Chondrocyte (in vitro differentiated cells): ENCODE data around the gene COPS2. TPM values are rescaled to one million over a fixed set of nuclear protein-coding genes. Genes with fewer than 3 reads are reported as not detected.
"Not testable (repeated sequence)": the region's sequence is repeated elsewhere in the genome, so short reads cannot be mapped to it uniquely, and the experiment has no call there.

ENCODE experiments used
- DNase-seq: peaks from one replicate; pipeline ENCODE4 v3.0.0; 2021; ENCODE audit warnings: mixed read lengths, low spot score
- H3K27ac Mint-ChIP-seq: one replicate; pipeline ENCODE4 v1.8.0; 2021; ENCODE audit warnings: mild to moderate bottlenecking, moderate library complexity, mixed read lengths; ENCODE audit not compliant: unreplicated experiment
- H3K27me3 Mint-ChIP-seq: 2 replicates; pipeline ENCODE4 v1.8.0; 2021; ENCODE audit warnings: low read depth, mixed read lengths
- H3K36me3 Mint-ChIP-seq: 2 replicates; pipeline ENCODE4 v1.8.0; 2021; ENCODE audit warnings: low read depth, mixed read lengths
- H3K4me1 Mint-ChIP-seq: 2 replicates; pipeline ENCODE4 v1.8.0; 2021; ENCODE audit warnings: low read depth, mild to moderate bottlenecking, mixed read lengths
- H3K4me3 Mint-ChIP-seq: one replicate; pipeline ENCODE4 v1.8.0; 2021; ENCODE audit warnings: mild to moderate bottlenecking, moderate library complexity, mixed read lengths; ENCODE audit not compliant: unreplicated experiment
- H3K9me3 Mint-ChIP-seq: 2 replicates; pipeline ENCODE4 v1.8.0; 2021; ENCODE audit warnings: low read depth, mixed read lengths
- CTCF ChIP-seq: fragments of 200-600 bp; sonication (generic); IDR thresholded peaks from 2 replicates; pipeline ENCODE4 v1.5.0; 2021; ENCODE audit warnings: antibody characterized with exemption, mild to moderate bottlenecking, moderate library complexity
- microRNA-seq: library from miRNA; unstranded; fragments of <30 nt; microRNA quantifications from one replicate; pipeline ENCODE4 v1.2.0, GENCODE V29; 2020; ENCODE audit warnings: borderline number of aligned reads
- total RNA-seq: library from RNA; stranded (reverse); gene quantifications from 3 replicates; pipeline ENCODE4 v1.2.1, GENCODE V29; 2021

The COPS2 gene
- total RNA-seq, 1 donor from 2014 or later: 67.2 TPM

DNA sequence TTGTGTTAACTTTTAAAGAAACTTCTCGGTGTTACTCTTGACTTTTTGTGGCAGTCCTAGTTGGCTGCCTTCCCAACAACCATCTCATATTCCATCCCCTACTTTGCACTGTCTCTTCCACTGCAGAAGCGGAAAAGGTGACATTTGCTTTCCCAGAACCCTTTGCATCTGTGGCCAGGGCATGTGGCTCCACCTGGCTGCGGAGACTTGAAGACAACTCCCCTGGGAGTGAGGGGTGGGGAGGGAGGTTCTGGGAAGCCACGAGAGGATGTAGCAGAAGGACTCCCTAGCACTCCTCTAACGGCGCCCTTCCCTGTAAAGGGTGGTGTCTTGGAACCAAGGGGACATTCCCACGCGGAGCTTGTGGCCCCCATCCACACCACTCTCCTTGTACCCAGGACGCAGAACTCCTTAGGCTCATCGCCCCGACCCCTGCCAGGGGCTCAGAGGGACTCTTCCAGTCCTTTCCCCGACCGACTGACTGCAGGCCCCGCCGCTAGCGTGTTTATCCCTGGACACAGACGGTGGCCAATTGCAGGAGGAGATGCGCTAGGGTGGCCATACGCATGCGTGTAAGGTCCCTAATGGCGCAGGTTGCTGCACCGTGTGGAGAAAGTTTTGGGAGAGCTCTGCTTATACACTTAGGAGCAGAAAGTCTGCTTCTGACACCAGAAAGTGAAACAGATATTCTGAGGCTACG lies 75.9 kb downstream of the COPS2 start:
- H3K36me3 Mint-ChIP-seq: no peaks in the 10 kb centered on the region

DNA sequence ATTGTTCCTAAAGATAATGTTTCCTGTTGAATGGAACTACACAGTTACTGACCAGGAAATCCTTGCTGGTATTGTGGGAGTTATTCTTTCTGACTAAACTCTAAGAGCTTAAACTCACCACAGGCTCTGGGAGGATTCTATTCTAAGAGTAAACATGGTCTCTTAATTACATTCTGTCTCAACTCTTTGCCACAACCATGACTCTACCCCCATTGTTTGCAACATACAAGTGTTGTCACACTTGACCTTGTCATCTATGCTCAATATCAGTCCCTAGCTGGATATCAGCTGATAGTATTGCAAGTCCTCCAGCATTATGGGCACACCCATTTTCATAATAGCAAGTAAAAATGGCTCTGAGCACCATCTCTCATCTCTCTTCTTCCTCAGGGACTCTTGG lies 79.5 kb downstream of the COPS2 start:
- Mint-ChIP-seq H3K9me3 (no peaks in the 10 kb centered on the region), H3K27me3 (peaks cover 12% of the 10 kb centered on the region), H3K36me3 (peaks cover 3% of the 10 kb centered on the region), H3K4me3 (no peak overlapping the region), H3K27ac (no peak overlapping the region), H3K4me1 (no peaks in the 10 kb centered on the region)
- no peak for TF ChIP-seq CTCF
- no peak for DNase-seq

More for the DNA sequence above, 75.9 kb downstream of the COPS2 start:
- H3K9me3 Mint-ChIP-seq: no peaks in the 10 kb centered on the region
- H3K4me3 Mint-ChIP-seq: no peak overlapping the region
- no peak for TF ChIP-seq CTCF
- no peaks in the 10 kb centered on the region for H3K27me3 Mint-ChIP-seq
- H3K27ac Mint-ChIP-seq: no peak overlapping the region
- peaks cover 22% of the 10 kb centered on the region for H3K4me1 Mint-ChIP-seq
- DNase-seq: no peak

DNA sequence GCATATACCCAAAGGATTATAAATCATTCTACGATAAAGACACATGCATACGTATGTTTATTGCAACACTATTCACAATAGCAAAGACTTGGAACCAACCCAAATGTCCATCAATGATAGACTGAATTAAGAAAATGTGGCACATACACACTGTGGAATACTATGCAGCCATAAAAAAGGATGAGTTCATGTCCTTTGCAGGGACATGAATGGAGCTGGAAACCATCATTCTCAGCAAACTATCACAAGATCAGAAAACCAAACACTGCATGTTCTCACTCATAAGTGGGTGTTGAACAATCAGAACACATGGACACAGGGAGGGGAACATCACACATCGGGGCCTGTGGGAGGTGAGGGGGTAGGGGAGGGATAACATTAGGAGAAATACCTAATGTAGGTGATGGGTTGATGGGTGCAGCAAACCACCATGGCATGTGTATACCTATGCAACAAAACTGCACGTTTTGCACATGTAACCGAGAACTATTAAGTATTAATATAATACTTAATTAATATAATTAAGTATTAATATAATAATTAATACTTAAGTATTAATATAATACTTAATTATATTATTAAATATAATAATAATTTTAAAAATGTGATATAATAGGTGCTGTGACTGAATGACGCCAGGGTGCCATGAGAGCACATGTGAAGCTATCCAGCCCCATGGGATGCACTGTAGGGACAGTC lies 80.7 kb downstream of the COPS2 start:
- H3K4me3 Mint-ChIP-seq, DNase-seq, H3K36me3 Mint-ChIP-seq, H3K9me3 Mint-ChIP-seq, H3K4me1 Mint-ChIP-seq, H3K27ac Mint-ChIP-seq: not testable (repeated sequence)
- peaks cover 12% of the 10 kb centered on the region for H3K27me3 Mint-ChIP-seq

Small RNA genes lying within 50 kb of the gene (microRNA-seq; reads per million reads assigned to microRNA genes)
- gene MIR4716: not detected

Other genes starting within 250 kb of the COPS2 start
- 35.3 to 61.8 TPM (median 35.6 TPM) in 3 replicates for gene SHC4, start 191.7 kb downstream of the COPS2 start, total RNA-seq
- 54.3 to 78.5 TPM (median 55.3 TPM) in 3 replicates for gene SECISBP2L, start 109.2 kb downstream of the COPS2 start, total RNA-seq
- gene GALK2, start 14.6 kb upstream of the COPS2 start, total RNA-seq: 14.1 to 22.3 TPM (median 14.8 TPM) in 3 replicates